GM21825 (cell line): Measurements from ENCODE around the gene STAB2.
"Not testable (repeated sequence)": the region's sequence is repeated elsewhere in the genome, so short reads cannot be mapped to it uniquely, and the experiment has no call there.

Experiments
- ATAC-seq: cut with Tn5 transposase; IDR thresholded peaks from one replicate; pipeline ENCODE4 v1.9.1; 2021; ENCODE audit warnings: mild to moderate bottlenecking, moderate library complexity; ENCODE audit not compliant: unreplicated experiment

STAB2 gene

GRCh38 chr12:103801709-103802585 lies 214.9 kb downstream of the STAB2 start:
- no peak for ATAC-seq

GRCh38 chr12:103802586-103802886 lies 215.5 kb downstream of the STAB2 start:
- no peak for ATAC-seq

DNA sequence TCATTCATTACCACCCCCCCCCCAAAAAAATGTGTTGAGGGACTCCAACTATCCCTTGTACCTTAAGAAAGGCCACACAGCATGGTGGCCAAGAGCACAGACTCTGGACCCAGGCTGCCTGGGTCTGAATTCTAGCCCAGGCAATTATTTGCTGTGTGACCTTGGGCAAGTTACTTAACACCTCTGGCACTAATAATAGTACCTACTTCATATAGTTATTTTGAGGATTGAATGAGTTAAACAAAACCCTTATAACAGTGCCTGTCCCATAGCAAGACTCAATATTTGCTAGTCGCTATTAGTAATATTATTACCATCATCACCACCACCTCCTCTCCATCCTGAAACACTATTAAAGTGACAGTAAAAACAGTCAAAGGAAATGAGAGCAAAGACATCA lies 216.8 kb downstream of the STAB2 start:
- no peak for ATAC-seq

- ATAC-seq: no peak
Measured at GRCh38 chr12:103805655-103806360, 218.7 kb downstream of the STAB2 start.

- no peak for ATAC-seq
Measured at GRCh38 chr12:103806803-103807202, 219.7 kb downstream of the STAB2 start.

- ATAC-seq: no peak
Measured at GRCh38 chr12:103807561-103808238, 220.6 kb downstream of the STAB2 start.

- no peak for ATAC-seq
Measured at GRCh38 chr12:103808239-103808880, 221.3 kb downstream of the STAB2 start.

DNA sequence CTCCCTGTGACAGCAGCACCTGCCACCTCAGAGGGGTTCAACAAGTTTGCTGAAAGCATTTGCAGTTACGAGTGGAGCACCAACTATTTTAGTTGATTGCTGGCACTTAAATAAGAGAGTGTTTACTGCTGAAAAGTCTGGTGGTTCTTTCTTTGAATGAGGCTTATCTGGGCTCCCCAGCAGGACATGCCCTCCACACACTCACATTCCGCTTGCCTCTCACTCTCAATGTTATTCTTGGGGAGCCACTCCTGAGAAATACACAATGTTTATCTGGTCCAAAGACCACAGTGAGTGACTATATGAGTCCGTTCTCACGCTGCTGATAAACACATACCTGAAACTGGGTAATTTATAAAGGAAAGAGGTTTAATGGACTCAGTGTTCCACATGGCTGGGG lies 222.1 kb downstream of the STAB2 start:
- no peak for ATAC-seq

DNA sequence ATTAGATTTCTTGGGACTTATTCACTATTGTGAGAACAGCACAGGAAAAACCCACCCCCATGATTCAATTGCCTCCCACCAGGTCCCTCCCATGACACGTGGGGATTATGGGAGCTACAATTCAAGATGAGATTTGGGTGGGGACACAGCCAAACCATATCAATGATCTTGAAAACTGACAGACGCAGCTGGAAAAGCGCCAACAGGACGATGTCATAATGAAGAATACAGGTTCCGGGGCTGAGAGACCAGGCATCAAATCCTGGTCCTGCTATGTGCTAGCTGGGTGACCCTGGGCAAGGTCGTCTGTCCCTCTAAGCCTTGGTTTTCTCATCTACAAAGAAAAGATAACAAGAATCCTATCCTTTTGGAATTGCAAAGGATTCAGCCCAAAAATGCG lies 222.6 kb downstream of the STAB2 start:
- ATAC-seq: not testable (repeated sequence)

- ATAC-seq: no peak
Measured at GRCh38 chr12:103810111-103810510, 223.0 kb downstream of the STAB2 start.

GRCh38 chr12:103811791-103812190 lies 224.7 kb downstream of the STAB2 start:
- no peak for ATAC-seq

DNA sequence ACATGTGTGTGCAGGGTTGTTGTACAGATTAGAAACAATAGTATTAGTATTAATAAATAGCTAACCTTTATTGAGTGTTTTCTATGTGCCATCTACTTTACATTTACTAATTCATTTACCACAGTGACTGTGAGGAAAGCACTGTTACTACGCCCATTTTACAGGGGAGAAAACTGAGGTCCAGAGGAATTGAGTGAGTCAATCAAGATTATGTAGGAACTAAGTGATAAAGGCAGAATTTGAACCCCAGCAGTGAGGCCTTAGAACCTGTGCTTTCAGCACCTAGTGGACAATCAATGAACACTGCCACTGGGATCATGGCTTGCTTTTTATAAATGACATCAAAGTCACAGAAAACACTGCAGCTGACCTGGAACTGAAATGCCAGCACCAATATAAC lies 225.7 kb downstream of the STAB2 start:
- ATAC-seq: no peak

DNA sequence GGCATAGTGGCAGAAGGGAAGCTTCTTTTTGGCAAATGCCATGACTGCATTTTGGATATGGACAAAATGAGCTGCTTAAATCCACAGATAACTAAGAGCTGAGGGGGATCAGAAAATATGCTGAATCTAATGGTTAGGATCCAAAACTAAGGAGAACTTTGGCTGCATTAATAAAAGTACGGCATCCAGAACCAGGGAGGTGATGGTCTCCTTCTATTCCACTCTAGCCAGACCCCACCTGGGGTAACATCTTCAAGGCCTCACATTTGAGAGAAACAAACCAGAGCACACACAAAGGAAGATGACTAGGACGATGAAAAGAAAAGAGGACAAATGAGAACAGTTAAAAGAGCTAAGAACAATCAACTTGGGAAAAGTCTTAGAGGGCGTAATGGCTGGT lies 226.4 kb downstream of the STAB2 start:
- ATAC-seq: no peak

DNA sequence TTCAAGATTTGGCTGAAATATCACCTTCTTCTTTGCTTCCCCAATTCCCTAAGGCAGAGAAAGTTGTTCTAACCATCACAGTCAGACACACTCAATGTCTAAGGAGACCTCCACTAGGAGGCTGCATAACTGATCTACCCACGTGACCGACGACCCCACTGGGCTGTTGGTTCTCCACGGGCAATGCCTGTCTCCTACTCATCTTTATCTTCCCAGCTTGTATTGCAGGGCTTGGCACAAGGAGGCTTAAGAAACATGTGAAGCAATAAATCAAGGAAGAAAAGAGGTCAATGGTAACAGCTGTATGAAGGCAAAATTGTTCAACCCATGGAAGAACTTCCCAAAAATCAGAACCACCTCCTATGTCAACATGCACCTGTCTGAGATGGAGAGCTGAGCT lies 226.9 kb downstream of the STAB2 start:
- no peak for ATAC-seq

DNA sequence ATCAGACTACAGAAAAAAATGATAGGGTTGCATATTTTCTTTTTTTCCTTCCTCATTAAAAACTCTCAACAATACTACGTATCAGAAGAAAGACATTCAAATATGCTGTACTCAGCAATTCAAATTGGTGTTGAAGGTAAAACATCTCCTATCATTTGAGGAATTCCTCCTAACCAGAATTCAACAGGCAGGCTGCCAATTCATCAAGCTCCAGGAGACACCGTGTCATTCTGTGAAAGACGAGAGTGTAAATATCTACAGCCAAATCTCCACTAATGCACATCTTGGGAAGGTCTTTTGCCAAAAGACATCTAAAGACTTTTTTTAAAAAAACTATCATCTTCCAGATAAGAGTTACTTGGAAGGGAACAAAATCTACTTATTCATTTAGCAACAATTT lies 227.4 kb downstream of the STAB2 start:
- ATAC-seq: no peak
